AG04449 (cell line): ENCODE measurements around the gene EP300.
"Not testable (repeated sequence)": the region's sequence is repeated elsewhere in the genome, so short reads cannot be mapped to it uniquely, and the experiment has no call there.

ENCODE experiments used
- CTCF ChIA-PET: fragments of 350-600 bp; formaldehyde crosslinking; extraction: SDS; loops from one replicate; lab custom pipeline; 2021; ENCODE audit warnings: antibody characterized with exemption; lab: Yijun Ruan, JAX
- POLR2A ChIA-PET: fragments of 400-600, 350-600 bp; formaldehyde crosslinking; extraction: SDS; loops from one replicate; lab custom pipeline; 2020; ENCODE audit warnings: antibody characterized with exemption, inconsistent platforms; lab: Yijun Ruan, JAX
- DNase-seq: peaks from one replicate; pipeline ENCODE4 v3.0.0-alpha.2; 2010; ENCODE audit warnings: low read depth, low spot score
- H3K4me3 ChIP-seq: 2 replicates; pipeline ENCODE4 v1.5.1; 2011; ENCODE audit warnings: low read depth, mild to moderate bottlenecking, control low read depth, low read length
- CTCF ChIP-seq: IDR thresholded peaks from one replicate; pipeline ENCODE4 v1.5.1; 2011; ENCODE audit warnings: mild to moderate bottlenecking, moderate library complexity, low read length, control low read depth, inconsistent platforms; ENCODE audit not compliant: insufficient read depth; ENCODE audit errors: missing control alignments

Gene EP300

DNA sequence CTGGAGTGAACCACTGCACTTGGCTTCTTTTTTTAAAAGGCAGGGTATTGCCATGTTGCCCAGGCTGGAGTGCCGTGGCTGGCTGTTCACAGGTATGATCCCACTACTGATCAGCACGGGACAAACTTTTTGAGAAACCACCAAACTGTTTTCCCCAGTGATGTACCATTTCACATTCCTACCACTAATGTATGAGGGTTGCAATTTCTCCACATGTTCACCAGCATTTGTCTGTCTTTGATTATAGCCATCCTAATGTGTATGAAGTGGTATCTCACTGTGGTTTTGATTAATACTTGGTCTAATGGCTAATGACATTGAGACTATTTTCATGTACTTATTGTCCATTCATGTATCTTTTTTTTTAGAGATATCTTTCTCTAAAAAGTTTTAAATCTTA is 41.5 kb upstream of the EP300 start:
- peak; percentile 31 for TF ChIP-seq CTCF
- CTCF ChIA-PET: no interaction called here
- DNase-seq: no peak
- H3K4me3 ChIP-seq: no peak overlapping the region
- POLR2A ChIA-PET: no interaction called here

DNA sequence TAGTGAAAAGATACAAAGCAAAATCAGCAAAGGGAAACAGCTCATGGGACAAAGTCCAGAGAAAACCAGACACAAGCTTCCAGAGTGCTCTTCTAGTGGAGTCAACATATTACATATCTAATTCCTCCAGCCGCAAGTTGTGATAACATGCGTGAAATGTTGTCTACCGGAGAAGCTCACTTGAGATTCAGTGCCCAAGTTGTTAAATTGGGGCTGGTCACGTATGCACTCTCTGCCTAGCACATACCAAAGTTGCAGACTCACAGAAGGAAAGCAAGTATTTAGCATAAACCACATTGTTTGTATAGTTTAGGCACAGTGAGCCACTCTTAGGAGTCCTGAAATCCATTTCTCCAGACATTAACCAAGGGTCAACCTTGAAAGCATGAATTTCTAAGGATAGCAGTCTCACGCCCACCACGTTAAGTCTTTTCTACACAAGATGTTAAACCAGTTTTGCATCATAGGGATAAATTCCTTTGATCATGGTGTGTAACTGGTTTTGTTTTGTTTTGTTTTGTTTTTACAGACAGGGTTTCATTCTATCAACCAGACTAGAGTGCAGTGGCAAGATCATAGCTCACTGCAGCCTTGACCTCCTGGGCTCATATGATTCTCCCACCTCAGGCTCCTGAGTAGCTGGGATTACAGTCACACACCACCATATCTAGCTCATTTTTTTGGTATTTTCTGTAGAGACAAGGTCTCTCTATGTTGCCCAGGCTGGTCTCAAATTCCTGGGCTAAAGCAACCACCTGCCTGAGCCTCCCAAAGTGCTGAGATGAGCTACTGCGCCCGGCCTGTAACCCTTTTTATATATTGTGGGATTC is 39.5 kb upstream of the EP300 start:
- DNase-seq: peak; percentile 69
- POLR2A ChIA-PET: no interaction called here

DNA sequence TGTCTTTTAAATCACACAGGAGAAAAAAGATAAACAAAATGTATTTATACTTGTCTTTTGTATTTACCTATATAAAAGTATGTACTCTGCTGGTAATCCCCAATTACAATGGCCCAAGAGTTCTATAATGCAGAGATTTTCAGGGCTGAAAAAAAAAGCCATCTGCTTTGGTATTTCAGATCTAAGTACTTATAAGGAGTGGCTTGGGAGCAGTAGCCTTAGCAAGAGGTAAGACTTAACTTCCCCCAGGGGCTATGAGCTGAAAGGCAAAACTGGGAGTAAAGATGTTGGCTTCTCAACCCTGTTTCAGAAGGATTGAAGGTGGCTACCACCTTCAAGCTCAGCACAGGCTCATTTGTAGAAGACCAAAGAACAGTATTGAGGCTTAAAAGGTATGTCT is 35.3 kb upstream of the EP300 start:
- no peak for TF ChIP-seq CTCF

More for the DNA sequence above, 39.5 kb upstream of the EP300 start:
- H3K4me3 ChIP-seq: no peak overlapping the region
- TF ChIP-seq CTCF: no peak
- CTCF ChIA-PET: interaction anchor here (0.7 to 1.6 kb wide), 5 partner anchors 9 to 131 kb away, joined by 3 to 4 read pairs (median 3); no protein-coding TSS in a partner anchor

DNA sequence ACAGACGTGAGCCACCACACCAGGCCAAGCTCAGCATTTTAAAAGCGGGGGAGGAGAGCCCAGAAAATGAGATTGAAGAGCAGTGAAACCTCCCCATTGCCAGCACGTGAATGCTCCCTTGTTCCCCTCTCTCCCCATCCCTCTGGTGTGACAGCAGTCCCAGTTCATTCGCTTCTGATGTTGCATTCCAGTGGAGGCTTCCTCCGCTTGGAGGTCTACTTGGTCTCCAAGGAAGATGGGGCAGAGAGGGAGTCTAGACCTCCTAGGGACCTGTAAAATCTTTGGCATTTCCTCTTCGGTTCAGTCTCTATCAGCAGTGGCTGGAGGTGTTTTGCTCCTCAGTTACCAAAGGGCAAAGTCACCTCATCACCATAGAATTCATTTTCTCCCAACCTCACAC is 30.2 kb upstream of the EP300 start:
- CTCF ChIA-PET: interaction anchor here (0.6 kb wide), 1 partner anchor 9 kb away, joined by 4 read pairs; no protein-coding TSS in a partner anchor
- DNase-seq: no peak
- H3K4me3 ChIP-seq: no peak overlapping the region
- POLR2A ChIA-PET: no interaction called here
- TF ChIP-seq CTCF: no peak

More for the DNA sequence above, 35.3 kb upstream of the EP300 start:
- CTCF ChIA-PET: no interaction called here
- H3K4me3 ChIP-seq: no peak overlapping the region
- no peak for DNase-seq
- POLR2A ChIA-PET: no interaction called here

GRCh38 chr22:41064326-41064725 is 28.1 kb upstream of the EP300 start:
- DNase-seq, POLR2A ChIA-PET, H3K4me3 ChIP-seq: not testable (repeated sequence)
- CTCF ChIA-PET: interaction anchor here (1.1 kb wide), 1 partner anchor 15 kb away, joined by 3 read pairs; no protein-coding TSS in a partner anchor

DNA sequence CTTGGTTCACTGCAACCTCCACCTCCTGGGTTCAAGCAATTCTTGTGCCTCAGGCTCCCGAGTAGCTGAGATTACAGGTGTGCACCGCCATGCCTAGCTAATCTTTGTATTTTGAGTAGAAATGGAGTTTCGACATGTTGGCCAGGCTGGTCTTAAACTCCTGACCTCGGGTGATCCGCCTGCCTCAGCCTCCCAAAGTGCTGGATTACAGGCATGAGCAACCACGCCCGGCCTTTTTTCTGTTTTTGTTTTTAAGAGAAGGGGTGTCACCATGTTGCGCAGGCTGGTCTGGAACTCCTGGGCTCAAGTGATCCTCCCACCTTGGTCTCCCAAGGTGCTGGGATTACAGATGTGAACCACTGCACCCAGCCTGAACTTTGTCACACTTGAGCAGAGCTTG is 26.1 kb upstream of the EP300 start:
- POLR2A ChIA-PET, H3K4me3 ChIP-seq, DNase-seq: not testable (repeated sequence)
- CTCF ChIA-PET: interaction anchor here (0.6 to 1.4 kb wide), 2 partner anchors 13 to 31 kb away, joined by 3 to 5 read pairs; no protein-coding TSS in a partner anchor

GRCh38 chr22:41067968-41068367 is 24.4 kb upstream of the EP300 start:
- POLR2A ChIA-PET, CTCF ChIA-PET, H3K4me3 ChIP-seq, DNase-seq: not testable (repeated sequence)
